ENCODE results near the gene APOA1.

GRCh38 chr11:116808262-116809175, 28.9 kb downstream of the APOA1 start:
- no peak for TF ChIP-seq CTCF (conservative IDR thresholded peaks at IDR 0.05; ENCODE audit: low read length)
- no peak for TF ChIP-seq EZH2phosphoT487 (IDR thresholded peaks at IDR 0.05; ENCODE audit: borderline replicate concordance)

All from Loucy (cell line).